ENCODE results near the gene SEMA6B.

SEMA6B gene

DNA sequence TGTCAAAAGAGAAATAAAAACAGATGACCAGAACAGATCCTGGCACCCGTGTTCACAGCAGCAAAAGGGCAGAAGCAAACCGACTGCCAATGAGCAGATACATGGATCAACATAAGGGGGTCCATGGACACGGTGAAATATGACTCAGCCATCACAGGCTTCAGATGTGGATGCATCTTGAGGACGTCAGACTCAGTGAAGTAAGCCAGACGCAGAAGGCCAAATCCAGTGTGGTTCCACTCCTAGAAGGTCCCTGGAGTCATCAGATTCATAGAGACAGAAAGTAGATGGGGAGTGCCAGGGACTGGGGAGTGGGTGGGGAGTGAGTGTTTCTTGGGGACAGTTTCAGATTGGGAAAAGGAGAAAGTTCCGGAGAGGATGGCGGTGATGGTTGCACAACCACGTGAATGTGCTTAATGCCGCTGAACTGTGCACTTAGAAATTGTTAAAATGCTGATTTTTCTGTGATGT lies 28.8 kb upstream of the SEMA6B start:
- peak in 1 of 4 experiments; percentile 18 for DNase-seq

GRCh38 chr19:4587527-4587926 lies 28.0 kb upstream of the SEMA6B start:
- no peak for DNase-seq

GRCh38 chr19:4586691-4587090 lies 27.2 kb upstream of the SEMA6B start:
- DNase-seq: no peak

DNA sequence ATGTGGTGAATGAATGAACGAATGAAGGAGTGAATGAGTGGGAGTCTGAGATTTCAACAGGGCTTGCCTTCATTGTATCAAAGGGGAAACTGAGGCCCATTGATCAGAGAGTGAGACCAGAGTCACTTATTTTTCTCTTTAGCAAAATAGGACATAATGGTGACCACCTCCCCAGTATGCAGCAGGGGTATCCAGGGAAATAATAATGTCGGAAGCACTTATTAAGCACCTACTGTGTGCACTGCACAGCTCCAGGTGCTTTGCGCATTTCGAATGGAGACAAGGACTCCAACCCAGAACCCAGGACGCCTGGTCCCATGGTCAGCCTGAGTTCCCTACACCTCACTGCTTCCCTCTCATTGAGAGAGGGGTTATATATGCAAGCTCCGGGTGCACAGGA lies 26.8 kb upstream of the SEMA6B start:
- no peak for DNase-seq

DNA sequence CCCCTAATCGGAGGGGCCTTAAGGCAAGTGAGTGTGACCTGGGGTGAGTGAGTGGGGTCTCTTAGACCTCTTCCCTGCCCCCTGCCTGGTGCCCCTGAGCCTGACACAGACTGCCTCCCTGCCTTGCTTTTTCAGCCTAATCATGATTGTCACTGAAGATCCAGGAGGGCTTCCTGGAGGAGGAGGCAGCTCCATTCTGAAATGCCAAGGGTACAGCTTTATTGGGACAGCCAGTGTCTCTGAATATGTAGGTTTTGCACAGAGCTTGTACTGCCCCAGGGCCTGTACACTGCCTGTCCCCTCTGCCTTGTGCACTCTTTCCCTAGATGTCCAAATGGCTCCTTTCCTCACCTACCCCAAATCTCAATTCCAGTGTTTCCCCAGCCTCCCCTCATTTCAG lies 26.1 kb upstream of the SEMA6B start:
- no peak for DNase-seq

DNA sequence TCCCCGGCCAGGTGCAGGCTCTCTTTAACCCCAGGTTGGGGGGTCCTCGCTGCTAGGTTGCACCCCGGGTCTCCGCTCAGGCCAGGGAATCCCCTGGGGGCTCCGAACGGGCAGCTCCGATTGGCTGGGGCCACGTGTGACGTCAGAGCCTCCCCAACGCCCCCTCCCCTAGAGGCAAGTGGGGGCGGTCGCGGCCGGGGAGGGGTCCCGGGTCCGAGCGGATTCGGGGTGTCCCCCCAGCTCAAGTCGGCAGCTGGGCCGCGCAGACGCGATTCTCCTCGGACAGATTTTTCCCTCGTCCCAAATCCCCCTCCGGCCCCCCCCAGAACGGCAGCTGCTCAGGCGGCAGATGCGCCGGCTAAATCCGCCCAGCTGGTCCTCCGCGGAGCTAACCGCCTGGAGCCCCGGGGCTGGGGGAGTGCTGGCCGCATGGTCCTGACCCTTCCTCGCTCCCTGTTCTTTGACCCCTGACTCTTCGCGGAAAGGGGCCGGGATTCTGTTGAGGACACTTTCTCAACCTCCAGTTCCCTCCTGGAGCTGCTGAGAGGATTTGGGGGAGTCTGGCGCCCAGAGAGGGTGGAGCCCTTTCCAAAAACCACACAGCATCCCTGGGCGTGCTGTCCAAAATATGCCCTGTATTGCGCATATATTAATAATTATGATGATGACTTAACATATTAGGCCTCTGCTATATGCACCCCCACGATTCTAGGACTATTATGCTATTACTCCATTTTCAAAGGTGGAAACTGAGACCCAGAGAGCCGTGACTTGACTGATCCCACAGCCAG lies 25.4 kb upstream of the SEMA6B start:
- DNase-seq: no peak

- DNase-seq: peak in 2 of 4 experiments; percentile 29 to 57
These were observed 24.6 kb upstream of the SEMA6B start for GRCh38 chr19:4583961-4584669.

- DNase-seq: no peak
These were observed 23.7 kb upstream of the SEMA6B start for GRCh38 chr19:4582980-4583842.

- DNase-seq: peak in 1 of 4 experiments; percentile 57
These were observed 22.4 kb upstream of the SEMA6B start for GRCh38 chr19:4581666-4582553.

DNA sequence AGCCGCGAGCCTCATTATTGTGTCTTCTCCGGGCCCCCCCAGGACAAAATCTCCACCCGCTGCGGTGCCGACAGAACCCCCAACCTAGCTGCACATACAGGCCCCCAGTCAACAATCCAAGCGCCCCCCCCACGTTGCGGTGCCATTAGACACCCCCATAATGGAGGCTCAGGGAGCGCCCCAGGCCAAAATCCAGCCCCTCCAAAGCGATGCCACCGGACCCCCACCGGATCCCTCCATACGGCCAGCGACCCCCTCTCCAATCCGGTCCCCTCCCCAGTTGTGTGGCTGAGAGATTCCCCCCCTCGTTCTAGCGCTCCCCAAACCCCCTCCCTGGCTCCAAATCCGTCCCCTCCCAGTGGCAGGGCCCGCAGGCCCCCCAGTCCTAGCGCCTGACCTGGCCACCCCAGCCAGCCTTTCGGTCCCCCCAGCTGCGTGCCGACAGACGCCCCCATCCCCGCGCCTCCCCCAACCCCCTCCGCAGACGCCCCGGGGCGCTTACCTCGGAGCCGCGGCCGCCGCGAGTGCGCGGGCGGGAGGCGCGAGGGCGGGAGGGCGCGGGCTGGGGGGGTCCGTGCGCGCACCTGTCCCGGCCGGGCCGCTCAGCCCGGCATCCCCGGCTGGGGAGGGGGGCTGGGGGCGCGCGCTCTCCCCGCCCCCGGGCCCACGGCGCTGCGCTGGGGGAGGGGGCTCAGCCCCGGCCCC lies 21.6 kb upstream of the SEMA6B start:
- DNase-seq: no peak

DNA sequence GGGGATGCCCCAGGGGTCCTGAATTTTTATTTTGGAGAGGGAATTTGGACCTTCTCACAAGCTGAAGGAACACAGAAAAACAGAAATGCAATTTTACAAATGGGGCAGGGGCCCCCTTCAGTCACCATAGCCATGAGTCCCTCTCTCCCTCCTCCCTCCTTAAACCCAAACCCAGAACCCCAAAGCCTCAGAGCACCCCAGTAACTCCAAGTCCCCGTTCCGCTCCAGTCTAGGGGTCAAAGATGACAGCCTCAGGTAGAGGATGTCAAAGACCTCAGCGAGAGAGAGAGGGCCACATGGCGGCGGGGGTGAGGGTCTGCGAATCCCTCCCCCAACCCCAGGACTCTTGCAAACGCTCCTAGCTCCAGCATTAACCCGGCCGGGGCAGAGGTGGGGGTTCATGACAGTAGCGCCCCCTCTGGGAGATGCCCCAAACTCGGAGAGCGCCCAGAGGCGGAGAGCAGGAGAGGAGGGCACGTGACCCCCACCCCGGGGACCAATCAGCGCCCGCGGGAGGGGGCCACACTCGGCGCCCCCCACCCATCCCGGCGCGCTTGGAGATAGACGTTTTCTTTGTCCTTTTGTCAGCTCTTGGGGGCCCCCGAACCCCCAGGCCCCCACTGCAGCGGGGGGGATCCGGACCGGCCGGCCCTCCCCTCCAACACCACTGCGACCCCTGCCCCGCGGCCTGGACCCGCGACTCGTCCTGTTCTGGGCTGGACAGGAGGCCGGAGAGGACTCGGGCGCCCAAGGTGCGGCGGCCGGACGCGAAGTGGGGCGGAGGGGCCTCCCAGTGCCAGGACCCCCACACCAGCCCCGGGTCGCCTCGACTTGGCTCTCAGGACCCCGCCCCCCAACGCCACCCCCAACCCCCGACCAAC lies 20.8 kb upstream of the SEMA6B start:
- DNase-seq: peak in 2 of 4 experiments; percentile 23 to 51

- DNase-seq: no peak
These were observed 19.9 kb upstream of the SEMA6B start for GRCh38 chr19:4579389-4579788.

DNA sequence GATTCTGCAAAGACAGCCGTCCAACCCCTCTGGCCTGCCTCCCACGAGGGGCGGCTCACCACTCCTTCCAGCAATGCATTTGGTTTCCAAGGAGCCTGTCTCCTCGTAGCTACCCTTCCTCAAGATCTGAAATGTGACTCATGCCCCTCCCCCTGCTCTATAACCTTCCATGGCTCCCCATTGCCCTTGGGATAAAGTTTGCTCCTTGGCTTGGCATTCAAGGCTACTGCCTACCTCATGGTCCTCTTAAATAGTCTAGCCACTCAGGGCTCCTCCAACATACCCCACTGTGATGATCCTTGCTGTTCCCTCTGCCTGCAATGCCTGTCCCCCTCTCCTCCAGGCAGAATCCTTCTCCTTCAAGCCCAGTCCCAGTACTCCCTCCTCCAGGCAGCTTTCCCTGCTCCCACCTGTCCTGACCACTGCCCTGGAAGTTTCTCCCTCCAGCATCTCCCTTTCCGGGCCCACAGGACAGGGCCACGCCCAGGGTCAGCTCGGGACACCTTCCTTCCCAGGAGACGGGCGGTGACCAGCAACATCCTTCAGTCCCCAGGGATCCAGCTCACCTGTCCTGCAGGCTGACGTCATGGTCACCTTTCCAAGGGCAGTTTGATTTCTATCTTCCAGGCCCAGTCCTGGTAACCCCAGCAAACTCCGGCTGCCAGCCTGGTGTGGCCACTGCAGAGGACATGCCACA lies 19.2 kb upstream of the SEMA6B start:
- DNase-seq: no peak

DNA sequence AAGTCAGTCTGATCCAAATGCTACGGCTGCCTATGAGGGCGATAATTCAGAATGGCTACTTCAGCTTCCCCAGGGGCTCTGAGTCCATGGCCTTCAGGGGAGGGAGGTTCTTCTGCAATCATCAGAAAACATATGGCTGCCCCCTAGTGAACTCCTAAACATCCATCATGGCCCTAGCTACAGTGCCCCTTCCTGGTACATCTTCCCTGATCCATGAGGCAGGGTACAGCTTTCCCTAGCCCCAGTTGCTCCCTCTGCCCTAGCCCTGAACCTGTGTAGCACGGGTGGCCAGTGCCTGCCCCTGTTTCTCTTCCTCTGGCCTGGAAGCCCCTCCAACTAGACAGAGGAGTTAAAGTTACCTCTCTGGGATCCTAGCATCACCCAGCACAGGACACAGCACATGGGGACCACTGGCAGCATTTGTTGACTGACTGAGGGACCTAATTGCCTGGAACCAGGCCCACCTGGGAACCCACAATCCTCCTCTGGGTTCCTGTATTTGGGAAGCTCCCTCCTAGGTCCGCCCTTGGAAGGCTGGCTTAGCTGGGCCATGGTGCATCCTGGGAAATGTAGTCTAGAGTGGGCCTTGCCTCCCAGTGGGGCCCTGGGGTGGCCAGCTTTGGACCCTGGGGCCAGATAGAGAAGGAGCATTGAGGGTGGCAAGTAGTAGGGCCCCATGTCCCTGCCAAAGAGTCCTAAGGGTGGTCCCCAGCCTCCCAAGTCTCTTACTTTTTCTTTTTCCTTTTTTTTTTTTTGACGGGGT lies 17.7 kb upstream of the SEMA6B start:
- DNase-seq: peak in 2 of 4 experiments; percentile 26 to 34

DNA sequence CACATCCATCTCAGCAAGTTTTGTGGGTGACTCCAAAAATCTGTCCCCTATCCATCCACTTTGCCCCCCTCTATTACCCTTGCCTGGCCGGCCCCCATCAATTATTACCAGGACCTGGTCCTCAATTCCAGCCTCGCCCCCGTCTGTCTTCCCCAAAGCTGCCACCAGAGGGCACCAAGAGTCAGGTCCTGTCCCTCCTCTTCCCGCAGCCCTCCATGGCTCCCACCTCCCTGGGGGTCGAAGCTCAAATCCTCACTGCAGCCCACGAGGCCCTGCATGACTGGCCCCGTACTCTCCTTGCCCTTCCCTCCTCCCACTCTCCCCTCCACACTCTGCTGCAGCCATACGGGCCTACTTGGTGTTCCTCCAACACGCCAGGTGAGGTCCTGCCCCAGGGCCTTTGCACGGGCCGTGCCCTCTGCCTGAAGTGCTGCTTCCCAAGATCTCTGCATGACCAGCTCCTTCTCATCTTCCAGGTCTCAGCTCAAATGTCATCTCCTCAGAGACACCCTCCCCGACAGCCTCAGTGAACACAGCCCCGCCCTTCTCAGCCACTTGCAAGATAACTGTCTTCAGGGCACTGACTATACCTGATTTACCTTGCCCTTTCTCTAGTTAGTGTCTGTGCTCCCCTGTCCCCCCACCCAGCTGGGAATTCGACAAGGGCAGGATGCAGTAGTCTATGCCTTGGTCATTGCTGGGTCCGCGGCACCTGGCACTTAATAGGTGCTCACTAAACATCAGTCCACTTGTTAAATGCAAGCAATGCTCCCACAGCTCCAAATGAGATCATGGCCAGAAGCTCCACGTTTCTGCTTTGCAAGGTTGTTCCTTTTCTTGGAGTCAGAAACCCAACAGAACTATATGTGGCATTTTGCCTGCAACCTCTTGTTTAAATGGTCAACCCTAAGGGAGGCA lies 16.8 kb upstream of the SEMA6B start:
- peak; percentile 70 to 86 (median 77) for DNase-seq

DNA sequence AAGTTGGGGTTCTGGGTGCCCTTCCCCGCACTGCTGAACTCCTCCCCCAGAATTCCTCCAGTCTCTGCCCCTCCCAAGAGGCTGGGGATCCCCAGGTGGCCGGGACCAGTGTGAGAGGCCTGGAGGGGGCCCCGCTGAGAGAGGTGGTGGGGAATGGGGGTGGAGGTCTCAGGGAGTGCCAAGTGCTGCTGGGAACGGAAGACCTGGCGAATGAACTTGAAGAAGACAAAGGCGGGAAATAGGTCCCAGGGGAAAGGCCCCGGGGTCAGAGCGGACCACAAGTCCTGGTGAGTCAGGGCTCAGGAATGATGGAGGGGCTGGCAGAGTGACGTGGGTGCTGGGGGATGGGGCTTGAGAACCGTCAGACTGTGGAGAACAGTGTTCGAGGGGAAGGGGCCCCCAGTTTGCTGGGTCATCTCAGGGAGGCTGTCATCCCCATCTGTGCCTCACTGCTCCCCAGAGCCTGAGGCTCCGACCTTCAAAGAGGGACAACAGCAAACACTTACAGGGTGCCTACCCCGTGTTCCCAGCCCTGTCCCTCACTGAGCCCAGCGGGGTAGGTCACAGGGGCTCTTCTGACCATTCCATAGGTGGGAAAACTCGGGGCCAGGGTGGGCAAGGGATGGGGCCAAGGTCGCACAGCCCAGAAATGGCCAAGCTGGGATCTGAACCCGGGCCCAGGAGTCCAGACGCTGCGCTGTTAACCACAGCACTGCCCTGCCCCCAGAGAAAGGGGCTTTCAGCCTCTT lies 16.0 kb upstream of the SEMA6B start:
- DNase-seq: peak in 1 of 4 experiments; percentile 41

- DNase-seq: no peak
These were observed 14.2 kb upstream of the SEMA6B start for GRCh38 chr19:4573682-4574081.
